ENCODE results near the gene GPRC5A.

DNA sequence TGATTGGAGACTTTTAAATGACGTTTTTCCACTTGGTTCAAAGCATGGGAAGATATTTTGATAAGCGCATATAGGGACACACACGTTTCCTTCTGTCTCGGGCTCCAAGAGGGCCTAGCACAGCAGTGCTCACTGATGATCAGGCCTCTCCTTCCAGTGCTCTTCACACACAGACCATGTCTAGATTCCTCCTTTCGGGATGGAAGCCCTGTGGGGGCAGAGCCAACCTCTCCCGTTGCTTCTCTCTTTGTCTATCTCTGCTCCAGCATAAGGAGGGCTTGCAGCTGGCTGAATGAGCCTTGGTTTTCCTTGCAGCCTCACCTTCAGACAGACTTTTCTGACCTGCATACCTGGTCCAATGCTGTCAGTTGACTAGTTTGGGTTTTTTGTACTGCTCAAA lies 38.3 kb downstream of the GPRC5A start:
- TF ChIP-seq, protein P1, sequence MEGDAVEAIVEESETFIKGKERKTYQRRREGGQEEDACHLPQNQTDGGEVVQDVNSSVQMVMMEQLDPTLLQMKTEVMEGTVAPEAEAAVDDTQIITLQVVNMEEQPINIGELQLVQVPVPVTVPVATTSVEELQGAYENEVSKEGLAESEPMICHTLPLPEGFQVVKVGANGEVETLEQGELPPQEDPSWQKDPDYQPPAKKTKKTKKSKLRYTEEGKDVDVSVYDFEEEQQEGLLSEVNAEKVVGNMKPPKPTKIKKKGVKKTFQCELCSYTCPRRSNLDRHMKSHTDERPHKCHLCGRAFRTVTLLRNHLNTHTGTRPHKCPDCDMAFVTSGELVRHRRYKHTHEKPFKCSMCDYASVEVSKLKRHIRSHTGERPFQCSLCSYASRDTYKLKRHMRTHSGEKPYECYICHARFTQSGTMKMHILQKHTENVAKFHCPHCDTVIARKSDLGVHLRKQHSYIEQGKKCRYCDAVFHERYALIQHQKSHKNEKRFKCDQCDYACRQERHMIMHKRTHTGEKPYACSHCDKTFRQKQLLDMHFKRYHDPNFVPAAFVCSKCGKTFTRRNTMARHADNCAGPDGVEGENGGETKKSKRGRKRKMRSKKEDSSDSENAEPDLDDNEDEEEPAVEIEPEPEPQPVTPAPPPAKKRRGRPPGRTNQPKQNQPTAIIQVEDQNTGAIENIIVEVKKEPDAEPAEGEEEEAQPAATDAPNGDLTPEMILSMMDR (IDR thresholded peaks at IDR 0.05; ENCODE audit: low read length), result no peak
- no peak for TF ChIP-seq EZH2 (IDR thresholded peaks at IDR 0.05; ENCODE audit: borderline replicate concordance, low read length)

Measured in OCI-LY1 (cell line).